GM23338 (cell line): ENCODE measurements around the gene LEP. TPM values are rescaled to one million over a fixed set of nuclear protein-coding genes. Genes with fewer than 3 reads are reported as not detected.

Source experiments
- ATAC-seq: fragments of 200-7000 bp; cut with Tn5 transposase; 3 replicates; pipeline ENCODE4 v1.9.1; 2020
- DNase-seq: peaks from one replicate; pipeline ENCODE4 v3.0.0-alpha.2; 2015; ENCODE audit warnings: low spot score
- H2AFZ ChIP-seq: fragments of 200-600 bp; sonication (generic); 2 replicates; pipeline ENCODE4 v1.8.0; 2016; ENCODE audit warnings: antibody characterized with exemption, mild to moderate bottlenecking, moderate library complexity
- H3F3A ChIP-seq: fragments of 200-600 bp; sonication (generic); replicated peaks from 2 replicates; pipeline ENCODE4 v1.8.0; 2017; ENCODE audit warnings: antibody characterized with exemption, mixed run types, low read depth
- H3K27ac ChIP-seq: fragments of 200-600 bp; sonication (generic); 2 replicates; pipeline ENCODE4 v1.6.1; 2016; ENCODE audit warnings: low read depth
- H3K27me3 ChIP-seq: fragments of 200-600 bp; sonication (generic); 2 replicates; pipeline ENCODE4 v1.8.0; 2016; ENCODE audit warnings: mild to moderate bottlenecking, mixed run types, moderate library complexity; ENCODE audit not compliant: insufficient read depth
- H3K36me3 ChIP-seq: fragments of 200-600 bp; sonication (generic); 2 replicates; pipeline ENCODE4 v1.8.0; 2016; ENCODE audit warnings: mild to moderate bottlenecking; ENCODE audit not compliant: insufficient read depth
- H3K4me1 ChIP-seq: fragments of 200-600 bp; sonication (generic); 2 replicates; pipeline ENCODE4 v1.8.0; 2016; ENCODE audit warnings: mild to moderate bottlenecking, moderate library complexity; ENCODE audit not compliant: insufficient read depth
- H3K4me2 ChIP-seq: fragments of 200-600 bp; sonication (generic); 2 replicates; pipeline ENCODE4 v1.7.1; 2017; ENCODE audit warnings: mixed run types
- H3K4me3 ChIP-seq: fragments of 200-600 bp; sonication (generic); 2 replicates; pipeline ENCODE4 v1.6.1; 2016; ENCODE audit warnings: mixed run types
- H3K79me2 ChIP-seq: fragments of 200-600 bp; sonication (generic); replicated peaks from 2 replicates; pipeline ENCODE4 v1.8.0; 2017; ENCODE audit warnings: mild to moderate bottlenecking; ENCODE audit not compliant: insufficient read depth
- H3K9me2 ChIP-seq: fragments of 200-600 bp; sonication (generic); 2 replicates; pipeline ENCODE4 v1.8.0; 2017; ENCODE audit not compliant: insufficient read depth
- H4K20me1 ChIP-seq: fragments of 200-600 bp; sonication (generic); replicated peaks from 2 replicates; pipeline ENCODE4 v1.8.0; 2017; ENCODE audit warnings: mild to moderate bottlenecking; ENCODE audit not compliant: insufficient read depth
- H3K27ac Mint-ChIP-seq: 2 replicates; pipeline ENCODE4 v1.8.0; 2020; ENCODE audit warnings: inconsistent platforms, mild to moderate bottlenecking, moderate library complexity, mixed read lengths
- H3K27me3 Mint-ChIP-seq: 3 replicates; pipeline ENCODE4 v1.8.0; 2022; ENCODE audit warnings: low read depth, mild to moderate bottlenecking, moderate library complexity, mixed read lengths, inconsistent platforms; ENCODE audit not compliant: insufficient read depth, poor library complexity
- H3K36me3 Mint-ChIP-seq: 3 replicates; pipeline ENCODE4 v1.8.0; 2021; ENCODE audit warnings: low read depth, mild to moderate bottlenecking, inconsistent platforms, moderate library complexity, mixed read lengths
- H3K4me1 Mint-ChIP-seq: 3 replicates; pipeline ENCODE4 v1.8.0; 2020; ENCODE audit warnings: mild to moderate bottlenecking, inconsistent platforms, mixed read lengths
- H3K4me3 Mint-ChIP-seq: 3 replicates; pipeline ENCODE4 v1.8.0; 2021; ENCODE audit warnings: moderate library complexity, mild to moderate bottlenecking, inconsistent platforms, mixed read lengths
- H3K9me3 Mint-ChIP-seq: 3 replicates; pipeline ENCODE4 v1.8.0; 2020; ENCODE audit warnings: moderate library complexity, mild to moderate bottlenecking, inconsistent platforms, mixed read lengths
- CREB1 ChIP-seq: fragments of 250-450 bp; sonication (Bioruptor Pico); IDR thresholded peaks from 2 replicates; pipeline ENCODE4 v1.5.0; 2020; ENCODE audit warnings: low read depth, mild to moderate bottlenecking, moderate library complexity
- EZH2 ChIP-seq: fragments of 200-600 bp; sonication (generic); IDR thresholded peaks from one replicate; pipeline ENCODE4 v1.8.0; 2017; ENCODE audit warnings: antibody characterized with exemption, mild to moderate bottlenecking, low read depth; ENCODE audit not compliant: unreplicated experiment
- EZH2phosphoT487 ChIP-seq: fragments of 200-600 bp; sonication (generic); IDR thresholded peaks from one replicate; pipeline ENCODE4 v1.8.1; 2018; ENCODE audit warnings: antibody characterized with exemption; ENCODE audit not compliant: unreplicated experiment
- JUNB ChIP-seq: IDR thresholded peaks from one replicate; pipeline ENCODE4 v1.6.1; 2016; ENCODE audit warnings: antibody characterized with exemption; ENCODE audit not compliant: unreplicated experiment
- NANOG ChIP-seq: IDR thresholded peaks from 2 replicates; pipeline ENCODE4 v1.6.1; 2016; ENCODE audit warnings: antibody characterized with exemption, borderline replicate concordance
- POLR2AphosphoS5 ChIP-seq: IDR thresholded peaks from 2 replicates; pipeline ENCODE4 v1.6.1; 2016; ENCODE audit warnings: antibody characterized with exemption, low read depth
- REST ChIP-seq: IDR thresholded peaks from one replicate; pipeline ENCODE4 v1.6.1; 2018; ENCODE audit warnings: antibody characterized with exemption; ENCODE audit not compliant: unreplicated experiment
- STAT1 ChIP-seq: IDR thresholded peaks from one replicate; pipeline ENCODE4 v1.6.1; 2016; ENCODE audit warnings: antibody characterized with exemption; ENCODE audit not compliant: unreplicated experiment
- ZNF114 ChIP-seq: fragments of 250-450 bp; sonication (Bioruptor Pico); IDR thresholded peaks from 2 replicates; pipeline ENCODE4 v1.5.0; 2020; ENCODE audit warnings: mild to moderate bottlenecking, moderate library complexity
- ZNF331 ChIP-seq: fragments of 250-450 bp; sonication (Bioruptor Pico); IDR thresholded peaks from 2 replicates; pipeline ENCODE4 v1.5.0; 2020; ENCODE audit warnings: low read depth, mild to moderate bottlenecking, moderate library complexity
- polyA plus RNA-seq: library from polyadenylated mRNA; unstranded; fragments of >200 nt; fragmentation: Nextera tagmentation; extraction: Ambion mirVana; gene quantifications from 2 replicates; pipeline ENCODE4 v1.2.1, GENCODE V29; 2016
- total RNA-seq: library from RNA; depleted of rRNA; stranded (reverse); fragments of >200 nt; shearing (Covaris generic); gene quantifications from 2 replicates; pipeline ENCODE4 v1.2.3, GENCODE V29; 2014
- TF ChIP-seq, protein P1 (sequence below), 2 experiments: fragments of 200-600 bp in 1 of 2; sonication (generic) in 1 of 2; conservative IDR thresholded peaks; 2 replicates each; pipeline versions ENCODE4 v1.5.1 to v1.6.1; 2016 to 2017; ENCODE audit warnings: antibody characterized with exemption in 2 of 2, low read depth in 2 of 2, mild to moderate bottlenecking in 2 of 2, moderate library complexity in 1 of 2
- TF ChIP-seq, protein P2 (sequence below): fragments of 250-450 bp; sonication (Bioruptor Pico); IDR thresholded peaks from 2 replicates; pipeline ENCODE4 v1.5.0; 2020; ENCODE audit warnings: mild to moderate bottlenecking, moderate library complexity
- TF ChIP-seq, protein P3 (sequence below): IDR thresholded peaks from 2 replicates; pipeline ENCODE4 v1.6.1; 2016; ENCODE audit warnings: antibody characterized with exemption

LEP gene
- total and polyA plus RNA-seq, 2 experiments from 2014 or later = not detected

DNA sequence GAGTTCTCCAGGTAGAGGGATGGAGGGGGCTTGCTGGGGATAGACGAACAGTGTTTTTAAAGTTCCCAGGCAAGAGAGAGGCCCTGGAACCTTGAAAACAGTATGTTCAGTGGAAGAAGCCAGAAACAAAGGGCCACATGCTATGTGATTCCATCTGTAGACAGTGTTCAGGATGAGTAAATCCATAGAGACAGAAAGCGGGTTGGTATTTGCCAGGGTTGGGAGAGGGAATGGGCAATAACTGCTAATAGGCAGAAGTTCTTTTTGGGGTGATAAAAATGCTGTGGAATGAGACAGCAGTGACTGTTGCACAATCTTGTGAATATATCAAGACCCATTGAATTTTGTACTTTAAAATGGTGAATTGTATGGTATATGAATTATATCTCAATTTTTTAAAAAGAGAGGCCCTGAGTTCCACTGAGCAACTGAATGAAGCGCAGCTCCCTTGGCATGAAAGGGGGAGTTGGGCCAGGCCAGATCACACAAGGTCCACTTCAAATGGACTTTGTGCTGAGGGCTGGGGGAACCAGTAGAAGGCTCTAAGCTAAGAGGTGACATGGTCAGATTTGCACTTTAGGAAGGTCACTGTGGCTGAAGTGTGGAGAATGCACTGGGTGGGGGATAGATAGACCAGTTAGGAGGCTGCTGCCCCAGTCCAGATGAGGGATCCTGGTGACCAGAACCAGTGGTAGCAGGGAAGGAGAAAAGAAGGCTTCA is 34.0 kb downstream of the LEP start:
- no peak for ATAC-seq
- Mint-ChIP-seq H3K27me3 (peaks cover 12% of the 10 kb centered on the region), H3K36me3 (peaks cover 9% of the 10 kb centered on the region; the same call in 2 of the 3 replicates), H3K4me1 (peaks cover 27% of the 10 kb centered on the region), H3K4me3 (no peak overlapping the region), H3K9me3 (peaks cover 11% of the 10 kb centered on the region), H3K27ac (no peak overlapping the region)
- Histone ChIP-seq H3K27me3 (peaks cover 24% of the 10 kb centered on the region), H3K9me2 (no peaks in the 10 kb centered on the region), H2AFZ (no peak overlapping the region), H4K20me1 (no peaks in the 10 kb centered on the region), H3K4me2 (no peak overlapping the region), H3F3A (0 out of 2 replicates have a peak, but pooled peaks cover 10% of the 10 kb centered on the region), H3K4me1 (peaks cover 28% of the 10 kb centered on the region), H3K27ac (no peak overlapping the region), H3K36me3 (0 out of 2 replicates have a peak, but pooled peaks cover 6% of the 10 kb centered on the region), H3K79me2 (no peaks in the 10 kb centered on the region), H3K4me3 (no peak overlapping the region)
- DNase-seq = no peak
- TF ChIP-seq EZH2 (no peak), ZNF331 (CRISPR knock-in tag) (no peak), REST (no peak), NANOG (no peak), CREB1 (CRISPR knock-in tag) (no peak), POLR2AphosphoS5 (no peak), ZNF114 (CRISPR knock-in tag) (no peak), EZH2phosphoT487 (no peak), STAT1 (no peak), JUNB (no peak)
- TF ChIP-seq, protein P1, sequence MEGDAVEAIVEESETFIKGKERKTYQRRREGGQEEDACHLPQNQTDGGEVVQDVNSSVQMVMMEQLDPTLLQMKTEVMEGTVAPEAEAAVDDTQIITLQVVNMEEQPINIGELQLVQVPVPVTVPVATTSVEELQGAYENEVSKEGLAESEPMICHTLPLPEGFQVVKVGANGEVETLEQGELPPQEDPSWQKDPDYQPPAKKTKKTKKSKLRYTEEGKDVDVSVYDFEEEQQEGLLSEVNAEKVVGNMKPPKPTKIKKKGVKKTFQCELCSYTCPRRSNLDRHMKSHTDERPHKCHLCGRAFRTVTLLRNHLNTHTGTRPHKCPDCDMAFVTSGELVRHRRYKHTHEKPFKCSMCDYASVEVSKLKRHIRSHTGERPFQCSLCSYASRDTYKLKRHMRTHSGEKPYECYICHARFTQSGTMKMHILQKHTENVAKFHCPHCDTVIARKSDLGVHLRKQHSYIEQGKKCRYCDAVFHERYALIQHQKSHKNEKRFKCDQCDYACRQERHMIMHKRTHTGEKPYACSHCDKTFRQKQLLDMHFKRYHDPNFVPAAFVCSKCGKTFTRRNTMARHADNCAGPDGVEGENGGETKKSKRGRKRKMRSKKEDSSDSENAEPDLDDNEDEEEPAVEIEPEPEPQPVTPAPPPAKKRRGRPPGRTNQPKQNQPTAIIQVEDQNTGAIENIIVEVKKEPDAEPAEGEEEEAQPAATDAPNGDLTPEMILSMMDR (conservative IDR thresholded peaks at IDR 0.05; ENCODE audit: low read depth in 2 of 2) = no peak
- TF ChIP-seq, protein P2, sequence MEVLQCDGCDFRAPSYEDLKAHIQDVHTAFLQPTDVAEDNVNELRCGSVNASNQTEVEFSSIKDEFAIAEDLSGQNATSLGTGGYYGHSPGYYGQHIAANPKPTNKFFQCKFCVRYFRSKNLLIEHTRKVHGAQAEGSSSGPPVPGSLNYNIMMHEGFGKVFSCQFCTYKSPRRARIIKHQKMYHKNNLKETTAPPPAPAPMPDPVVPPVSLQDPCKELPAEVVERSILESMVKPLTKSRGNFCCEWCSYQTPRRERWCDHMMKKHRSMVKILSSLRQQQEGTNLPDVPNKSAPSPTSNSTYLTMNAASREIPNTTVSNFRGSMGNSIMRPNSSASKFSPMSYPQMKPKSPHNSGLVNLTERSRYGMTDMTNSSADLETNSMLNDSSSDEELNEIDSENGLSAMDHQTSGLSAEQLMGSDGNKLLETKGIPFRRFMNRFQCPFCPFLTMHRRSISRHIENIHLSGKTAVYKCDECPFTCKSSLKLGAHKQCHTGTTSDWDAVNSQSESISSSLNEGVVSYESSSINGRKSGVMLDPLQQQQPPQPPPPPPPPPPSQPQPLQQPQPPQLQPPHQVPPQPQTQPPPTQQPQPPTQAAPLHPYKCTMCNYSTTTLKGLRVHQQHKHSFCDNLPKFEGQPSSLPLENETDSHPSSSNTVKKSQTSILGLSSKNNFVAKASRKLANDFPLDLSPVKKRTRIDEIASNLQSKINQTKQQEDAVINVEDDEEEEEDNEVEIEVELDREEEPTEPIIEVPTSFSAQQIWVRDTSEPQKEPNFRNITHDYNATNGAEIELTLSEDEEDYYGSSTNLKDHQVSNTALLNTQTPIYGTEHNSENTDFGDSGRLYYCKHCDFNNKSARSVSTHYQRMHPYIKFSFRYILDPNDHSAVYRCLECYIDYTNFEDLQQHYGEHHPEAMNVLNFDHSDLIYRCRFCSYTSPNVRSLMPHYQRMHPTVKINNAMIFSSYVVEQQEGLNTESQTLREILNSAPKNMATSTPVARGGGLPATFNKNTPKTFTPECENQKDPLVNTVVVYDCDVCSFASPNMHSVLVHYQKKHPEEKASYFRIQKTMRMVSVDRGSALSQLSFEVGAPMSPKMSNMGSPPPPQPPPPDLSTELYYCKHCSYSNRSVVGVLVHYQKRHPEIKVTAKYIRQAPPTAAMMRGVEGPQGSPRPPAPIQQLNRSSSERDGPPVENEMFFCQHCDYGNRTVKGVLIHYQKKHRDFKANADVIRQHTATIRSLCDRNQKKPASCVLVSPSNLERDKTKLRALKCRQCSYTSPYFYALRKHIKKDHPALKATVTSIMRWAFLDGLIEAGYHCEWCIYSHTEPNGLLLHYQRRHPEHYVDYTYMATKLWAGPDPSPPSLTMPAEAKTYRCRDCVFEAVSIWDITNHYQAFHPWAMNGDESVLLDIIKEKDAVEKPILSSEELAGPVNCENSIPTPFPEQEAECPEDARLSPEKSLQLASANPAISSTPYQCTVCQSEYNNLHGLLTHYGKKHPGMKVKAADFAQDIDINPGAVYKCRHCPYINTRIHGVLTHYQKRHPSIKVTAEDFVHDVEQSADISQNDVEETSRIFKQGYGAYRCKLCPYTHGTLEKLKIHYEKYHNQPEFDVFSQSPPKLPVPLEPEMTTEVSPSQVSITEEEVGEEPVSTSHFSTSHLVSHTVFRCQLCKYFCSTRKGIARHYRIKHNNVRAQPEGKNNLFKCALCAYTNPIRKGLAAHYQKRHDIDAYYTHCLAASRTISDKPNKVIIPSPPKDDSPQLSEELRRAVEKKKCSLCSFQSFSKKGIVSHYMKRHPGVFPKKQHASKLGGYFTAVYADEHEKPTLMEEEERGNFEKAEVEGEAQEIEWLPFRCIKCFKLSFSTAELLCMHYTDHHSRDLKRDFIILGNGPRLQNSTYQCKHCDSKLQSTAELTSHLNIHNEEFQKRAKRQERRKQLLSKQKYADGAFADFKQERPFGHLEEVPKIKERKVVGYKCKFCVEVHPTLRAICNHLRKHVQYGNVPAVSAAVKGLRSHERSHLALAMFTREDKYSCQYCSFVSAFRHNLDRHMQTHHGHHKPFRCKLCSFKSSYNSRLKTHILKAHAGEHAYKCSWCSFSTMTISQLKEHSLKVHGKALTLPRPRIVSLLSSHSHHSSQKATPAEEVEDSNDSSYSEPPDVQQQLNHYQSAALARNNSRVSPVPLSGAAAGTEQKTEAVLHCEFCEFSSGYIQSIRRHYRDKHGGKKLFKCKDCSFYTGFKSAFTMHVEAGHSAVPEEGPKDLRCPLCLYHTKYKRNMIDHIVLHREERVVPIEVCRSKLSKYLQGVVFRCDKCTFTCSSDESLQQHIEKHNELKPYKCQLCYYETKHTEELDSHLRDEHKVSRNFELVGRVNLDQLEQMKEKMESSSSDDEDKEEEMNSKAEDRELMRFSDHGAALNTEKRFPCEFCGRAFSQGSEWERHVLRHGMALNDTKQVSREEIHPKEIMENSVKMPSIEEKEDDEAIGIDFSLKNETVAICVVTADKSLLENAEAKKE (CRISPR knock-in tag) = no peak
- TF ChIP-seq, protein P3, sequence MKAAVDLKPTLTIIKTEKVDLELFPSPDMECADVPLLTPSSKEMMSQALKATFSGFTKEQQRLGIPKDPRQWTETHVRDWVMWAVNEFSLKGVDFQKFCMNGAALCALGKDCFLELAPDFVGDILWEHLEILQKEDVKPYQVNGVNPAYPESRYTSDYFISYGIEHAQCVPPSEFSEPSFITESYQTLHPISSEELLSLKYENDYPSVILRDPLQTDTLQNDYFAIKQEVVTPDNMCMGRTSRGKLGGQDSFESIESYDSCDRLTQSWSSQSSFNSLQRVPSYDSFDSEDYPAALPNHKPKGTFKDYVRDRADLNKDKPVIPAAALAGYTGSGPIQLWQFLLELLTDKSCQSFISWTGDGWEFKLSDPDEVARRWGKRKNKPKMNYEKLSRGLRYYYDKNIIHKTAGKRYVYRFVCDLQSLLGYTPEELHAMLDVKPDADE = no peak
